HG03521 (cell line): Measurements from ENCODE around the gene SRRM4.

Experiments used
- ATAC-seq: cut with Tn5 transposase; IDR thresholded peaks from one replicate; pipeline ENCODE4 v1.9.1; 2021; ENCODE audit warnings: mild to moderate bottlenecking, moderate library complexity; ENCODE audit not compliant: unreplicated experiment

Gene SRRM4

GRCh38 chr12:119195256-119195655 lies 213.9 kb downstream of the SRRM4 start:
- ATAC-seq, result no peak

- no peak for ATAC-seq
These were observed 217.1 kb downstream of the SRRM4 start for GRCh38 chr12:119198440-119198839.

- ATAC-seq, result no peak
These were observed 219.3 kb downstream of the SRRM4 start for GRCh38 chr12:119200601-119201000.

GRCh38 chr12:119201789-119202543 lies 220.6 kb downstream of the SRRM4 start:
- ATAC-seq, result no peak

GRCh38 chr12:119202544-119202943 lies 221.2 kb downstream of the SRRM4 start:
- ATAC-seq, result no peak

GRCh38 chr12:119204131-119204530 lies 222.8 kb downstream of the SRRM4 start:
- ATAC-seq, result no peak

GRCh38 chr12:119204671-119205285 lies 223.4 kb downstream of the SRRM4 start:
- no peak for ATAC-seq

GRCh38 chr12:119206348-119207062 lies 225.2 kb downstream of the SRRM4 start:
- ATAC-seq, result no peak

GRCh38 chr12:119207063-119207560 lies 225.8 kb downstream of the SRRM4 start:
- ATAC-seq, result no peak

GRCh38 chr12:119208626-119209061 lies 227.3 kb downstream of the SRRM4 start:
- no peak for ATAC-seq

- no peak for ATAC-seq
These were observed 230.5 kb downstream of the SRRM4 start for GRCh38 chr12:119211884-119212283.
